CD8-positive, alpha-beta memory T cell (primary cell): ENCODE results near the gene POC1A. TPM values are rescaled to one million over a fixed set of nuclear protein-coding genes. Genes with fewer than 3 reads are reported as not detected.

Experiments used
- CTCF ChIA-PET: fragments of 350-600 bp; sonication (Branson Sonifier 250); formaldehyde crosslinking; loops from one replicate; lab custom pipeline; 2021; ENCODE audit warnings: antibody characterized with exemption; lab: Charles Lee
- POLR2A ChIA-PET: fragments of 350-600 bp; sonication (Branson Sonifier 250); formaldehyde crosslinking; loops from one replicate; lab custom pipeline; 2021; ENCODE audit warnings: antibody characterized with exemption; lab: Charles Lee
- DNase-seq, 5 donors: peaks; one replicate each; pipeline versions ENCODE4 v3.0.0 to v3.0.0-alpha.2; 2020 to 2022; ENCODE audit warnings: mixed read lengths in 1 of 5
- H3K27ac ChIP-seq: one replicate; pipeline ENCODE4 v1.7.0; 2013; ENCODE audit warnings: low read depth, mild to moderate bottlenecking, low read length, moderate library complexity
- H3K27me3 ChIP-seq: 2 replicates; pipeline ENCODE4 v1.7.0; 2013; ENCODE audit warnings: low read length, mild to moderate bottlenecking; ENCODE audit not compliant: insufficient read depth, poor library complexity, severe bottlenecking
- H3K36me3 ChIP-seq: 2 replicates; pipeline ENCODE4 v1.7.0; 2013; ENCODE audit warnings: mild to moderate bottlenecking, low read length, moderate library complexity; ENCODE audit not compliant: insufficient read depth
- H3K4me1 ChIP-seq: 2 replicates; pipeline ENCODE4 v1.7.0; 2013; ENCODE audit warnings: mild to moderate bottlenecking, low read length, moderate library complexity; ENCODE audit not compliant: insufficient read depth
- H3K4me3 ChIP-seq: 2 replicates; pipeline ENCODE4 v1.7.0; 2013; ENCODE audit warnings: mild to moderate bottlenecking, low read length
- H3K9me3 ChIP-seq: 2 replicates; pipeline ENCODE4 v1.7.0; 2013; ENCODE audit warnings: mild to moderate bottlenecking, low read length
- H3K27ac Mint-ChIP-seq, 8 donors: one replicate each; pipeline ENCODE4 v1.8.0; 2020 to 2021; ENCODE audit warnings: mixed read lengths in 8 of 8, mild to moderate bottlenecking in 6 of 8, inconsistent platforms in 3 of 8, moderate library complexity in 3 of 8
- H3K27me3 Mint-ChIP-seq, 2 donors: one replicate each; pipeline ENCODE4 v1.8.0; 2020 to 2021; ENCODE audit warnings: mixed read lengths in 2 of 2, mild to moderate bottlenecking in 1 of 2, moderate library complexity in 1 of 2
- H3K36me3 Mint-ChIP-seq, 3 donors: one replicate each; pipeline ENCODE4 v1.8.0; 2020 to 2021; ENCODE audit warnings: mixed read lengths in 3 of 3, inconsistent platforms in 1 of 3, mild to moderate bottlenecking in 1 of 3
- H3K4me1 Mint-ChIP-seq, 3 donors: one replicate each; pipeline ENCODE4 v1.8.0; 2020 to 2021; ENCODE audit warnings: mixed read lengths in 3 of 3, inconsistent platforms in 1 of 3, mild to moderate bottlenecking in 1 of 3
- H3K4me3 Mint-ChIP-seq, 7 donors: one replicate each; pipeline ENCODE4 v1.8.0; 2020 to 2021; ENCODE audit warnings: mixed read lengths in 7 of 7, mild to moderate bottlenecking in 6 of 7, moderate library complexity in 4 of 7, inconsistent platforms in 2 of 7
- H3K9me3 Mint-ChIP-seq, 5 donors: one replicate each; pipeline ENCODE4 v1.8.0; 2020 to 2022; ENCODE audit warnings: mixed read lengths in 5 of 5, mild to moderate bottlenecking in 3 of 5, moderate library complexity in 2 of 5, inconsistent platforms in 1 of 5
- polyA plus RNA-seq: library from polyadenylated mRNA; unstranded; fragments of 300-500 nt; fragmentation: Illumina TruSeq; gene quantifications from one replicate; pipeline ENCODE4 v1.2.3, GENCODE V29; 2021
- total RNA-seq, 2 experiments: library from RNA; stranded (reverse); gene quantifications; one replicate each; pipeline ENCODE4 v1.2.3, GENCODE V29; 2021

Gene POC1A
- total and polyA plus RNA-seq, 3 experiments from 2014 or later = 1.5 to 22.7 (median 22.6) TPM

GRCh38 chr3:52054661-52055511 lies 99.3 kb downstream of the POC1A start:
- H3K9me3 ChIP-seq = no peaks in the 10 kb centered on the region
- no peaks in the 10 kb centered on the region for H3K27me3 ChIP-seq
- peaks cover 55% of the 10 kb centered on the region for H3K4me1 ChIP-seq
- ChIA-PET CTCF (interaction anchor here (0.6 to 3.0 kb wide), 8 partner anchors 18 to 372 kb away, joined by 3 to 20 read pairs (median 8); no protein-coding TSS in a partner anchor), POLR2A (interaction anchor here (2.8 kb wide), 1 partner anchor 59 kb away, joined by 8 read pairs; the partner anchor contains the start of gene RPL29)
- H3K36me3 ChIP-seq = peaks cover 24% of the 10 kb centered on the region
- peaks cover 0 to 46% (median 7%) of the 10 kb centered on the region in 3 donors for H3K36me3 Mint-ChIP-seq
- H3K4me3 ChIP-seq = peak overlapping the region; percentile 88
- peak overlapping the region; percentile 89 to 96 (median 91) for H3K4me3 Mint-ChIP-seq
- peak overlapping the region; percentile 82 to 99 (median 94) for H3K27ac Mint-ChIP-seq
- H3K4me1 Mint-ChIP-seq = peaks cover 41 to 61% (median 50%) of the 10 kb centered on the region in 3 donors
- peak overlapping the region; percentile 70 for H3K27ac ChIP-seq
- peak in 2 of 5 donors; percentile 13 to 27 for DNase-seq
- H3K9me3 Mint-ChIP-seq = no peaks in the 10 kb centered on the region
- H3K27me3 Mint-ChIP-seq = no peaks in the 10 kb centered on the region

GRCh38 chr3:52053307-52054304 lies 100.6 kb downstream of the POC1A start:
- peaks cover 33% of the 10 kb centered on the region for H3K36me3 ChIP-seq
- Mint-ChIP-seq H3K4me1 (peaks cover 48 to 72% (median 58%) of the 10 kb centered on the region in 3 donors), H3K9me3 (no peaks in the 10 kb centered on the region), H3K4me3 (peak overlapping the region; percentile 85 to 91 (median 90)), H3K27ac (peak overlapping the region; percentile 82 to 99 (median 94)), H3K36me3 (peaks cover 0 to 57% (median 11%) of the 10 kb centered on the region in 3 donors), H3K27me3 (no peaks in the 10 kb centered on the region)
- ChIA-PET POLR2A (interaction anchor here (0.6 to 2.8 kb wide), 2 partner anchors 17 to 58 kb away, joined by 5 to 8 read pairs; partner anchors contain the start of gene RPL29), CTCF (interaction anchor here (1.0 to 3.0 kb wide), 11 partner anchors 9 to 111 kb away, joined by 3 to 20 read pairs (median 6); partner anchors contain the start of gene ABHD14B)
- peak overlapping the region; percentile 67 for H3K27ac ChIP-seq
- no peaks in the 10 kb centered on the region for H3K9me3 ChIP-seq
- H3K4me3 ChIP-seq = peak overlapping the region; percentile 66
- no peaks in the 10 kb centered on the region for H3K27me3 ChIP-seq
- peaks cover 66% of the 10 kb centered on the region for H3K4me1 ChIP-seq
- DNase-seq = peak in 2 of 5 donors; percentile 17 to 27

GRCh38 chr3:52052831-52053306 lies 101.4 kb downstream of the POC1A start:
- Mint-ChIP-seq H3K27me3 (no peaks in the 10 kb centered on the region), H3K9me3 (no peaks in the 10 kb centered on the region), H3K4me3 (peak overlapping the region; percentile 85 to 91 (median 90)), H3K36me3 (peaks cover 0 to 58% (median 11%) of the 10 kb centered on the region in 3 donors), H3K27ac (peak overlapping the region; percentile 82 to 99 (median 94)), H3K4me1 (peaks cover 48 to 75% (median 59%) of the 10 kb centered on the region in 3 donors)
- no peaks in the 10 kb centered on the region for H3K27me3 ChIP-seq
- peaks cover 69% of the 10 kb centered on the region for H3K4me1 ChIP-seq
- CTCF ChIA-PET = interaction anchor here (0.6 to 3.0 kb wide), 13 partner anchors 8 to 395 kb away, joined by 3 to 20 read pairs (median 6); partner anchors contain the start of gene ABHD14B
- H3K9me3 ChIP-seq = no peaks in the 10 kb centered on the region
- peak overlapping the region; percentile 67 for H3K27ac ChIP-seq
- H3K36me3 ChIP-seq = peaks cover 33% of the 10 kb centered on the region
- H3K4me3 ChIP-seq = peak overlapping the region; percentile 66
- POLR2A ChIA-PET = no interaction called here
- DNase-seq = peak; percentile 30 to 59 (median 32)

- Histone ChIP-seq H3K27ac (peak overlapping the region; percentile 67), H3K9me3 (no peaks in the 10 kb centered on the region), H3K36me3 (peaks cover 33% of the 10 kb centered on the region), H3K4me1 (peaks cover 64% of the 10 kb centered on the region), H3K4me3 (peak overlapping the region; percentile 66), H3K27me3 (no peaks in the 10 kb centered on the region)
- Mint-ChIP-seq H3K9me3 (no peaks in the 10 kb centered on the region), H3K4me1 (peaks cover 48 to 70% (median 51%) of the 10 kb centered on the region in 3 donors), H3K27me3 (no peaks in the 10 kb centered on the region), H3K27ac (peak overlapping the region; percentile 63 to 99 (median 94)), H3K4me3 (peak overlapping the region; percentile 85 to 91 (median 90)), H3K36me3 (peaks cover 0 to 53% (median 11%) of the 10 kb centered on the region in 3 donors)
- POLR2A ChIA-PET = no interaction called here
- CTCF ChIA-PET = interaction anchor here (0.8 to 3.0 kb wide), 5 partner anchors 10 to 110 kb away, joined by 3 to 8 read pairs (median 4); partner anchors contain the start of genes PARP3, RPL29 and RRP9
- DNase-seq = no peak
Measured at GRCh38 chr3:52051444-52051843, 102.8 kb downstream of the POC1A start.

- ChIA-PET POLR2A (no interaction called here), CTCF (no interaction called here)
- no peaks in the 10 kb centered on the region for H3K9me3 Mint-ChIP-seq
- no peak for DNase-seq
- H3K27ac Mint-ChIP-seq = peak overlapping the region; percentile 45 to 94 (median 80)
- peaks cover 0 to 51% (median 11%) of the 10 kb centered on the region in 3 donors for H3K36me3 Mint-ChIP-seq
- no peaks in the 10 kb centered on the region for H3K27me3 ChIP-seq
- H3K4me3 ChIP-seq = no peak overlapping the region
- no peak overlapping the region for H3K27ac ChIP-seq
- H3K4me1 Mint-ChIP-seq = peaks cover 48 to 71% (median 52%) of the 10 kb centered on the region in 3 donors
- H3K9me3 ChIP-seq = no peaks in the 10 kb centered on the region
- H3K4me3 Mint-ChIP-seq = peak overlapping the region in 1 of 7 donors; percentile 49
- peaks cover 65% of the 10 kb centered on the region for H3K4me1 ChIP-seq
- peaks cover 33% of the 10 kb centered on the region for H3K36me3 ChIP-seq
- H3K27me3 Mint-ChIP-seq = no peaks in the 10 kb centered on the region
Measured at GRCh38 chr3:52050571-52050970, 103.7 kb downstream of the POC1A start.

GRCh38 chr3:52049503-52049902 lies 104.7 kb downstream of the POC1A start:
- H3K27me3 Mint-ChIP-seq = no peaks in the 10 kb centered on the region
- ChIA-PET CTCF (no interaction called here), POLR2A (no interaction called here)
- DNase-seq = no peak
- Histone ChIP-seq H3K9me3 (no peaks in the 10 kb centered on the region), H3K27ac (no peak overlapping the region), H3K4me1 (peaks cover 69% of the 10 kb centered on the region), H3K4me3 (no peak overlapping the region), H3K27me3 (no peaks in the 10 kb centered on the region), H3K36me3 (peaks cover 33% of the 10 kb centered on the region)
- no peaks in the 10 kb centered on the region for H3K9me3 Mint-ChIP-seq
- peaks cover 0 to 49% (median 11%) of the 10 kb centered on the region in 3 donors for H3K36me3 Mint-ChIP-seq
- peaks cover 45 to 73% (median 55%) of the 10 kb centered on the region in 3 donors for H3K4me1 Mint-ChIP-seq
- H3K27ac Mint-ChIP-seq = peak overlapping the region; percentile 23 to 97 (median 73)
- peak overlapping the region in 3 of 7 donors; percentile 6 to 28 (median 13) for H3K4me3 Mint-ChIP-seq
